VCaP (cell line): Measurements from ENCODE around the gene MIXL1.

Source experiments
- H3K27ac ChIP-seq: fragments of 450-650 bp; 2 replicates; pipeline ENCODE4 v1.5.1; 2017
- TF ChIP-seq, protein P1 (sequence below): fragments of 450-650 bp; conservative IDR thresholded peaks from 2 replicates; pipeline ENCODE4 v1.5.1; 2017; ENCODE audit warnings: mild to moderate bottlenecking, moderate library complexity

The MIXL1 gene

DNA sequence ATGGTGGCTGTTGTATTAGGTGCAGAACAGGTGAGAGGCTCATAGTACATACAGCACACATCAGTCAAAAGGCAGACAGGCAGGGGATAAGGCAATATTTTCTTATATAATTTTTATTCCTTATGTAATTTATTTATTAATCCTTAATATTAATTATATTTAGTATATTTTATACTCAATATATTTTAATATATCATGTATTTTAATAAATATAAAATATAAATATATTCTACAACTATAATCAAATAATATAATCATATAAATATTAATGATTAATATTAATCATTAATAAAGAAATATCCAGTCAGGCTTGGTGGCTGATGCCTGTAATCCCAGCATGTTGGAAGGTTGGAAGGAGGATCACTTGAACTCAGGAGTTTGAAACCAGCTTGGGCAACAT, 19.3 kb upstream of the MIXL1 start:
- no peak overlapping the region for H3K27ac ChIP-seq
- TF ChIP-seq, protein P1, sequence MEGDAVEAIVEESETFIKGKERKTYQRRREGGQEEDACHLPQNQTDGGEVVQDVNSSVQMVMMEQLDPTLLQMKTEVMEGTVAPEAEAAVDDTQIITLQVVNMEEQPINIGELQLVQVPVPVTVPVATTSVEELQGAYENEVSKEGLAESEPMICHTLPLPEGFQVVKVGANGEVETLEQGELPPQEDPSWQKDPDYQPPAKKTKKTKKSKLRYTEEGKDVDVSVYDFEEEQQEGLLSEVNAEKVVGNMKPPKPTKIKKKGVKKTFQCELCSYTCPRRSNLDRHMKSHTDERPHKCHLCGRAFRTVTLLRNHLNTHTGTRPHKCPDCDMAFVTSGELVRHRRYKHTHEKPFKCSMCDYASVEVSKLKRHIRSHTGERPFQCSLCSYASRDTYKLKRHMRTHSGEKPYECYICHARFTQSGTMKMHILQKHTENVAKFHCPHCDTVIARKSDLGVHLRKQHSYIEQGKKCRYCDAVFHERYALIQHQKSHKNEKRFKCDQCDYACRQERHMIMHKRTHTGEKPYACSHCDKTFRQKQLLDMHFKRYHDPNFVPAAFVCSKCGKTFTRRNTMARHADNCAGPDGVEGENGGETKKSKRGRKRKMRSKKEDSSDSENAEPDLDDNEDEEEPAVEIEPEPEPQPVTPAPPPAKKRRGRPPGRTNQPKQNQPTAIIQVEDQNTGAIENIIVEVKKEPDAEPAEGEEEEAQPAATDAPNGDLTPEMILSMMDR, result no peak

DNA sequence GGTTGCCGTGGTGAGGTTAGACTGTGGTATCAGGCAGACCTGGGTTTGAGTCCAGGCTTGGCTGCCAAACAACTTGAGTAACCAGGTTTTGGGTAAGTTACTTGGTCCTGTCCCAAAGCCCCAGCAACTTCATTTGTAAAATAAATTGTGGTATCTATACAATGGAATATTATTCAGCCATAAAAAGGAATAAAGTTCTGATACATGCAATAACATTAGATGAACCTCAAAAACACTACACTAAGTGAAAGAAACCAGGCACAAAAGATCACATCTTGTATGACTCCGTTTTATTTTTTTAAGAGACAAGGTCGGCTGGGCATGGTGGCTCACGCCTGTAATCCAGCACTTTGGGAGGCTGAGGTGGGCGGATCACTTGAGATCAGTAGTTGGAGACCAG, 16.4 kb upstream of the MIXL1 start:
- H3K27ac ChIP-seq, result no peak overlapping the region
- TF ChIP-seq, protein P1, result no peak

DNA sequence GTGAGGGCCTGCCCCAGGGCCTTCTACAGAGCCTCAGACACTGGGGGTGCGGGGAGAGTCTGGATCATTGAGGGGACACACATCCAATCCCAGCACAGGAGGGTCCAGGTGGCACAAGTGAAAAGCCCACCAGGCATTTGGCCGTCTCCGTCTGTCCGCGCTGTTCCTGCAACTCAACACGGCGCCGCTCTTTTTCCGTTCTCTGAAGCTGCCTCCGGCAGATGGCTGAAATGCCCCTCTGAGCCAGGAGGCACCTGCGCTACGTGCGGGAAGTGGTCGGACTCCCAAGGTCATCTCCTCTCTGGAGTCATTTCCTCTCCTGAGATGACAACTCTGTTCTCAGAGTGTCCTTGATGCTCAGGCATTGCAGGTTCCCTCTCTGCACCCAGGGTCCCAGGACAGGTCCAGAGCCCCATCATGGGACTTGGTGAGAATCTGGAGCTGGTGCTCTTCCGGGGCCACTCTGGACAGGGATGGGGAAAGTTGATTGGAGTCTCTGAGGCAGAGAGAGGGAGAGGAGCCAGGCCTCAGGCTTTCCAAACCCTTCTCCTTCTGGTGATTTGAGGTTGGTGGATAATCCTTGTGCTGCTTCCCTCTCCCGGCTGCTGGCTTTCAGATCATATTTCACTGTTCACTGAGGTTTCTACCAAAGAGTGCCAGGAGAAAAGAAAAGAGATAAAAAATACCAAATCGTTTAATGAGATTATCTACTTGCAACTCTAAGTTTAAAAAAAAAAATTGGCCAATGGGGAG, 14.0 kb upstream of the MIXL1 start:
- H3K27ac ChIP-seq, result no peak overlapping the region
- TF ChIP-seq, protein P1, result no peak

DNA sequence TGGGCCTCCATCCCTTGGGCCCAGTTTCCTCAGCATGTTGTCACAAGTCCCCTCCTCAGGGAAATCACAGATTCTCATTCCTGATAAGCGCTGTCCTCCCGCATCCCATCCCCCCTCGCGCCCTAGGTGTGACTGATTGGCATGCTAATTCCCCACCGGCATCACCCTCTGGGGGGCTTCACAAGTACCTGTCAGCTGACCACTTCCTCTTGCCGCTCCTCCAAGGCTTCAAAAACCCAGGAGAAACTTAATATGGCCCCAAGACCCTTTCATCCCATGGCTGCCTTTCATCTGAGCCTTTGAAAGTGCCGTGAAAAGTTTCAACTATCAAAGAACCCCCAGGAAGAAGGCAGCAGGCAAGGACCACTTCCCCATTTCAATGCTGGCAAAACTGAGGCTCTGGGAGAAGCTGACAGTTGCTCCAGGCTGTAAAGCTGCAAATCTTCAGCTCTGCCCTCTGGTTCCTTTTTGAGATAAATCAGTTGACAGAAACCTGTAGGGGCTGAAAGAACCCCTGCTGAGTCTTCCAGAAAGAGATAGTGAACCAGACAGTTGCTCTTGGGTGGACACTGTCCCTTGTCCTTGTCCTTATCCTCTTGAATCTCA, 12.8 kb upstream of the MIXL1 start:
- TF ChIP-seq, protein P1, result no peak
- H3K27ac ChIP-seq, result no peak overlapping the region

DNA sequence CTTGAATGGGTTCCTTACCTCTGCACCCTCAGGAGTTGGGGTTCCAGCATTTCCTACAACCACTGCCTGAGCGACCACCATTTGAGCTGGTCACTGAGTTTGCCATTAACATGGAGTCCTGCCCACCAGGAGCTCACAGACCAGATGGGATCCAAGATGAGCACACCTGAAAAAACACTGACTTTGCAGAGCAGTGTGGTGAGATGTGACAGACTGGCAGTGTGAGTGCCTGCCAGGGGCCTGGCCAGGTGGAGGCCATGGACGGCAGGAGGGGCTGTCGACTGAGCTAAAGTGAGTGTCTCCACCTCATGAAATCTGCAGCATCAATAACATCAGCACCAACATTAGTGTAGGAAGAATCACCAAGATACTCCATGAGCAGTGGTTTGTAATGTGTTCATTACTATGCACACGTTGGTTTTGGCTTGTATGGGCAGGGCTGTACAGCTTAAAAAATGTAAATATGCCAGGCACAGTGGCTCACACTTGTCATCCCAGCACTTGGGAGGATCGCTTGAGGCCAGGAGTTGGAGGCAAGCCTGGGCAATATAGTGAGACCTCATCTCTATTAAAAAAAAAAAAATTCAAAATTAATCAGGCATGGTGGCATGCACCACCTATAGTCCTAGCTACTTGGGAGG, 12.2 kb upstream of the MIXL1 start:
- H3K27ac ChIP-seq, result no peak overlapping the region
- TF ChIP-seq, protein P1, result no peak

DNA sequence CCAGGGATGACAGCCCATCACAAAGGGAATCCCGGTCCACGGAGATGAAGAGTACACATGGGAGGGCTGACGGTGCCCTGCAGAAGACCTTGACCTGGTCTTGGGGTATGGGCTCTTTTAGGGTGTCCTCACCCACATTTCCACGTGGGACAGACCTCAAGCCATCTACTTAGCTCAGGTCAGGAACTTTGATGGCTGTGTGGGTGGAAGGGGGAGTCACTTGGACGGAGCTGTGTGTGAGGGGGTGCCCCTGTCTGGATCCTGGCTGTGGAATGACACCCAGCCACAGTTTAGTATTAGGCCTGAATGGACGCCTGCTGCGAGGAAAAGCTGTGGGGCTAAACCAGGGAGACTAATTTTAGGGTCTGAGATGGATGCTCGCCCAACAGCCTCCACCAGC, 10.9 kb upstream of the MIXL1 start:
- TF ChIP-seq, protein P1, result no peak
- H3K27ac ChIP-seq, result no peak overlapping the region

DNA sequence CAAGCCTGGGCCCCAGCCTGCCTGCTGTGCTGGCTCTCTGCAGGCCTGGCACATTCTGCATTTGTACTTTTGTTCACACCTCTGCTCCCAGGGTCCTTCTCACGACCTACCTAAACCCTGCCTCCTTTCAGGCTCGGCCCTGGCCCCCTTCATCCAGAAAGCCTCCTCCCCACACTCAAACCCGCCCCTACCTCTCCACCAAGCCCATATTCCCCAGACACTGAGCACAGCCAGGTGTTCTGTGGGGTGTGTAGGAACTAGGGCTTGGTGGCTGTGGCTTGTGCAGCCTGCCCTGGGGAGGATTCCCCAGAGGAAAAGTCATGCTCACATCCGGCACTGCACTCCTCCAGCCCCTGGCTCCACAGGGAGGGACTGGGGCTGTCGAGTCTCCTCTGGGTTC, 8.2 kb upstream of the MIXL1 start:
- no peak overlapping the region for H3K27ac ChIP-seq
- TF ChIP-seq, protein P1, result no peak
